Prostate gland (tissue), 2 donors: ENCODE measurements around the gene DOCK11.

Experiments used
- CTCF ChIP-seq, 4 experiments: fragments of 200-600 bp in 2 of 4; fragments of 450-650 bp in 2 of 4; sonication (generic) in 2 of 4; IDR thresholded peaks; 1 replicate in 3 of 4; 2 replicates in 1 of 4; pipeline ENCODE4 v1.5.1; 2016 to 2019; ENCODE audit warnings: antibody characterized with exemption in 4 of 4, mild to moderate bottlenecking in 2 of 4, moderate library complexity in 2 of 4
- POLR2A ChIP-seq: fragments of 450-650 bp; IDR thresholded peaks from one replicate; pipeline ENCODE4 v1.6.1; 2016; ENCODE audit warnings: antibody characterized with exemption, mild to moderate bottlenecking

DNA sequence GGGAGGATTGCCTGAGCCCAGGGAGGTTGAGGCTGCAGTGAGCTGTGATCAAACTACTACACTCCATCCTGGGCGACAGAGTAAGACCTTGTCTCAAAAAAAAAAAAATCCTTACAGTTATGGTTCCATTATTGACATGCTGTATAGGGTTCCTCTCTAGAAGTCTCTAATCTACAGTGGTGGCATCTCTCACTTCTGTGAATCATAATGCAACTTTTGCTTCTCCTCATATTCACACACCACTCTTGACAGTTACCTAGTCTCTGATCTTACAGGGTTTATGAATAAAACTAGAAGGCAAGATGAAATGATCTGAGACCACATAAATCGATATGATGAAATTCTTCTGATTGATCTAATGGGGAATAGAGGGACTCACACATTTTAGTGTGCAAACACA, 40.6 kb downstream of the DOCK11 start:
- TF ChIP-seq CTCF (IDR thresholded peaks at IDR 0.05) (no peak), POLR2A (no peak)
